Measurements from ENCODE around the gene HERC3.

HERC3 gene

GRCh38 chr4:88649716-88650115 lies 57.4 kb downstream of the HERC3 start:
- H3K4me3 ChIP-seq (replicated peaks; ENCODE audit: insufficient read depth, low read length), result no peak overlapping the region
- TF ChIP-seq REST (IDR thresholded peaks at IDR 0.05; ENCODE audit: insufficient replicate concordance, low read depth), result no peak
- H3K27me3 ChIP-seq (ENCODE audit: insufficient read depth, poor library complexity, severe bottlenecking), result no peaks in the 10 kb centered on the region
- no peak for DNase-seq (ENCODE audit: low read depth in 1 of 2, low spot score in 1 of 2)
- H3K27ac ChIP-seq (replicated peaks), result no peak overlapping the region

GRCh38 chr4:88653371-88653946 lies 61.2 kb downstream of the HERC3 start:
- TF ChIP-seq GABPA (IDR thresholded peaks at IDR 0.05; ENCODE audit: low read depth) (no peak), REST (IDR thresholded peaks at IDR 0.05; ENCODE audit: insufficient replicate concordance, low read depth) (no peak), CTCF (IDR thresholded peaks at IDR 0.05; ENCODE audit: insufficient read depth, low read length) (no peak), POLR2AphosphoS5 (IDR thresholded peaks at IDR 0.05; ENCODE audit: low read depth) (no peak), SPI1 (IDR thresholded peaks at IDR 0.05; ENCODE audit: borderline replicate concordance, low read depth) (no peak)
- H3K27me3 ChIP-seq (ENCODE audit: insufficient read depth, poor library complexity, severe bottlenecking), result no peaks in the 10 kb centered on the region
- H3K4me3 ChIP-seq (replicated peaks; ENCODE audit: insufficient read depth, low read length), result no peak overlapping the region
- H3K27ac ChIP-seq (replicated peaks), result no peak overlapping the region
- DNase-seq (ENCODE audit: low read depth in 1 of 2, low spot score in 1 of 2), result no peak

- no peaks in the 10 kb centered on the region for H3K27me3 ChIP-seq (ENCODE audit: insufficient read depth, poor library complexity, severe bottlenecking)
- DNase-seq (ENCODE audit: low read depth in 1 of 2, low spot score in 1 of 2), result no peak
- H3K27ac ChIP-seq (replicated peaks), result no peak overlapping the region
- no peak overlapping the region for H3K4me3 ChIP-seq (replicated peaks; ENCODE audit: insufficient read depth, low read length)
- no peak for TF ChIP-seq POLR2AphosphoS5 (IDR thresholded peaks at IDR 0.05; ENCODE audit: low read depth)
- TF ChIP-seq REST (IDR thresholded peaks at IDR 0.05; ENCODE audit: insufficient replicate concordance, low read depth), result no peak
- TF ChIP-seq CTCF (IDR thresholded peaks at IDR 0.05; ENCODE audit: insufficient read depth, low read length), result no peak
- TF ChIP-seq GABPA (IDR thresholded peaks at IDR 0.05; ENCODE audit: low read depth), result no peak
- TF ChIP-seq SPI1 (IDR thresholded peaks at IDR 0.05; ENCODE audit: borderline replicate concordance, low read depth), result no peak
Observed at GRCh38 chr4:88655226-88655625, 62.9 kb downstream of the HERC3 start.

Data from HL-60 (cell line).